Testis (tissue), 2 donors: Measurements from ENCODE around the gene AGO3.
A peak's percentile ranks its signal among the peaks of the same experiment; 100 is the strongest.

Experiments
- POLR2A ChIP-seq: fragments of 450-650 bp; IDR thresholded peaks from one replicate; pipeline ENCODE4 v1.6.1; 2017; ENCODE audit warnings: antibody characterized with exemption, mild to moderate bottlenecking, moderate library complexity
- TF ChIP-seq, protein P1 (sequence below), 3 experiments: fragments of 450-650 bp in 2 of 3; fragments of 200-600 bp in 1 of 3; sonication (generic) in 1 of 3; IDR thresholded peaks; one replicate each; pipeline ENCODE4 v1.5.1; 2016 to 2019; ENCODE audit warnings: antibody characterized with exemption in 3 of 3, mild to moderate bottlenecking in 2 of 3, moderate library complexity in 1 of 3

DNA sequence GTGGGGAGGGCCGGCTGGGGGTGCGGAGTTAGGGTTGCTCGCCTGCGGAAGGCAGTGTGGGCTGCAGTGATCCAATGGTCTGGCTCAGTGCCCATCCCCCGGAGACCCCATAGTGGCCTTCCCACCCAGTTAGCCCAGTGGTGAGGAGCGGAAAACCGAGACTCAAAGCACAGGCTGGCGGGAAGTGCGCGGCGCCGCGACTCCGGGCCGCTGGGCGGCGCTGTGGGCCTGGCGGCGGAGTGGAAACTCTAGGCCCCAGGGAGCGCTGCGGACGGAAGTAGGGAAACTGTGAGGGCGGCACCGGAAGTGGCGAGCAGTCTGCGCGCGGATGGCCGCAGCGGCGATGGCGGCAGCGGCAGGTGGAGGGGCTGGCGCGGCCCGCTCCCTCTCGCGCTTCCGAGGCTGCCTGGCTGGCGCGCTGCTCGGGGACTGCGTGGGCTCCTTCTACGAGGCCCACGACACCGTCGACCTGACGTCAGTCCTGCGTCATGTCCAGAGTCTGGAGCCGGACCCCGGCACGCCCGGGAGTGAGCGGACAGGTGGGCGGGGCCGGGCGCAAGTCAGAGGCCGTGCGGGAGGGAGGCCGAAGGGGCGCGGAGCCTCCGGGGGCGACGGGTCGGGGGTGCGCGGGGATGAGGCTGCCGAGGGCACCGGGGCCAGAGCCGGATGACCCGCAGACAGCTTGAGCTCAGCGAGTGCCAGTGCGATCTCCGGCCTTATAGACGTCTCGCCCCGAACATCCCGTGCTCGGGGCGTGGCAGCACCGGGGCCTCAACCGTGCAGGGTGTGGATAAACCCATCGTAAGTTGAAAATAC, 157.9 kb downstream of the AGO3 start, which contains the start of gene ADPRS:
- TF ChIP-seq, protein P1, sequence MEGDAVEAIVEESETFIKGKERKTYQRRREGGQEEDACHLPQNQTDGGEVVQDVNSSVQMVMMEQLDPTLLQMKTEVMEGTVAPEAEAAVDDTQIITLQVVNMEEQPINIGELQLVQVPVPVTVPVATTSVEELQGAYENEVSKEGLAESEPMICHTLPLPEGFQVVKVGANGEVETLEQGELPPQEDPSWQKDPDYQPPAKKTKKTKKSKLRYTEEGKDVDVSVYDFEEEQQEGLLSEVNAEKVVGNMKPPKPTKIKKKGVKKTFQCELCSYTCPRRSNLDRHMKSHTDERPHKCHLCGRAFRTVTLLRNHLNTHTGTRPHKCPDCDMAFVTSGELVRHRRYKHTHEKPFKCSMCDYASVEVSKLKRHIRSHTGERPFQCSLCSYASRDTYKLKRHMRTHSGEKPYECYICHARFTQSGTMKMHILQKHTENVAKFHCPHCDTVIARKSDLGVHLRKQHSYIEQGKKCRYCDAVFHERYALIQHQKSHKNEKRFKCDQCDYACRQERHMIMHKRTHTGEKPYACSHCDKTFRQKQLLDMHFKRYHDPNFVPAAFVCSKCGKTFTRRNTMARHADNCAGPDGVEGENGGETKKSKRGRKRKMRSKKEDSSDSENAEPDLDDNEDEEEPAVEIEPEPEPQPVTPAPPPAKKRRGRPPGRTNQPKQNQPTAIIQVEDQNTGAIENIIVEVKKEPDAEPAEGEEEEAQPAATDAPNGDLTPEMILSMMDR (IDR thresholded peaks at IDR 0.05) = peak; percentile 97 to 99 (median 99)
- peak; percentile 46 for TF ChIP-seq POLR2A
